H9 (cell line): ENCODE results near the gene ACTL6B. TPM values are rescaled to one million over a fixed set of nuclear protein-coding genes. Genes with fewer than 3 reads are reported as not detected.
A peak's percentile ranks its signal among the peaks of the same experiment; 100 is the strongest.

Source experiments
- DNase-seq: peaks from one replicate; pipeline ENCODE4 v3.0.0-alpha.2; 2017
- H2AFZ ChIP-seq: one replicate; pipeline ENCODE4 v1.6.1; 2013; ENCODE audit warnings: mild to moderate bottlenecking, low read length, control low read depth, moderate library complexity
- H2AK5ac ChIP-seq: 2 replicates; pipeline ENCODE4 v1.6.1; 2013; ENCODE audit warnings: low read length, control low read depth, mixed read lengths; ENCODE audit not compliant: insufficient read length
- H2BK120ac ChIP-seq: one replicate; pipeline ENCODE4 v1.6.1; 2013; ENCODE audit warnings: low read depth, mild to moderate bottlenecking, low read length, control low read depth, inconsistent platforms; ENCODE audit not compliant: poor library complexity, severe bottlenecking
- H2BK12ac ChIP-seq: 2 replicates; pipeline ENCODE4 v1.6.1; 2013; ENCODE audit warnings: low read length, control low read depth, mixed read lengths, low read depth; ENCODE audit not compliant: insufficient read length
- H2BK15ac ChIP-seq: 2 replicates; pipeline ENCODE4 v1.6.1; 2013; ENCODE audit warnings: low read depth, low read length, control low read depth
- H2BK20ac ChIP-seq: one replicate; pipeline ENCODE4 v1.6.1; 2013; ENCODE audit warnings: low read depth, mild to moderate bottlenecking, low read length, control low read depth, inconsistent platforms; ENCODE audit not compliant: poor library complexity, severe bottlenecking
- H2BK5ac ChIP-seq: 2 replicates; pipeline ENCODE4 v1.6.1; 2013; ENCODE audit warnings: low read length, control low read depth, mixed read lengths; ENCODE audit not compliant: insufficient read length
- H3K14ac ChIP-seq: 2 replicates; pipeline ENCODE4 v1.6.1; 2013; ENCODE audit warnings: low read length, control low read depth; ENCODE audit not compliant: insufficient read depth
- H3K18ac ChIP-seq: 2 replicates; pipeline ENCODE4 v1.6.1; 2013; ENCODE audit warnings: low read depth, mild to moderate bottlenecking, mixed read lengths, low read length, control low read depth; ENCODE audit not compliant: insufficient read length
- H3K23ac ChIP-seq: 2 replicates; pipeline ENCODE4 v1.6.1; 2013; ENCODE audit warnings: low read length, control low read depth, mixed read lengths, low read depth; ENCODE audit not compliant: insufficient read length
- H3K23me2 ChIP-seq: 2 replicates; pipeline ENCODE4 v1.6.1; 2013; ENCODE audit warnings: low read depth, mild to moderate bottlenecking, mixed read lengths, low read length, control low read depth; ENCODE audit not compliant: insufficient read length, poor library complexity, severe bottlenecking
- H3K27ac ChIP-seq: 2 replicates; pipeline ENCODE4 v1.5.1; 2013; ENCODE audit warnings: low read length, control low read depth, mixed read lengths, low read depth; ENCODE audit not compliant: insufficient read length
- H3K27me3 ChIP-seq: 2 replicates; pipeline ENCODE4 v1.6.1; 2013; ENCODE audit warnings: low read length, control low read depth, inconsistent platforms; ENCODE audit not compliant: insufficient read depth
- H3K4ac ChIP-seq: 2 replicates; pipeline ENCODE4 v1.6.1; 2013; ENCODE audit warnings: low read depth, mild to moderate bottlenecking, control low read depth, inconsistent platforms, low read length, moderate library complexity
- H3K4me1 ChIP-seq: 2 replicates; pipeline ENCODE4 v1.6.1; 2013; ENCODE audit warnings: low read length, control low read depth, inconsistent platforms; ENCODE audit not compliant: insufficient read depth
- H3K4me2 ChIP-seq: 2 replicates; pipeline ENCODE4 v1.6.1; 2013; ENCODE audit warnings: low read length, control low read depth, mixed read lengths; ENCODE audit not compliant: insufficient read length, insufficient read depth
- H3K56ac ChIP-seq: 2 replicates; pipeline ENCODE4 v1.6.1; 2013; ENCODE audit warnings: low read depth, mild to moderate bottlenecking, mixed read lengths, low read length, control low read depth; ENCODE audit not compliant: insufficient read length
- H3K79me1 ChIP-seq: 2 replicates; pipeline ENCODE4 v1.6.1; 2013; ENCODE audit warnings: low read depth, mild to moderate bottlenecking, moderate library complexity, low read length, control low read depth, inconsistent platforms; ENCODE audit not compliant: insufficient read depth, poor library complexity, severe bottlenecking
- H3K79me2 ChIP-seq: 2 replicates; pipeline ENCODE4 v1.6.1; 2013; ENCODE audit warnings: low read length, control low read depth, inconsistent platforms; ENCODE audit not compliant: insufficient read depth
- H3K9ac ChIP-seq: 2 replicates; pipeline ENCODE4 v1.6.1; 2013; ENCODE audit warnings: low read length, control low read depth, mixed read lengths; ENCODE audit not compliant: insufficient read length; ENCODE audit errors: extremely low read depth
- H3K9me3 ChIP-seq: one replicate; pipeline ENCODE4 v1.6.1; 2013; ENCODE audit warnings: low read depth, low read length, inconsistent platforms; ENCODE audit not compliant: control insufficient read depth
- H3T11ph ChIP-seq: one replicate; pipeline ENCODE4 v1.6.1; 2013; ENCODE audit warnings: mild to moderate bottlenecking, low read length, control low read depth, inconsistent platforms
- H4K20me1 ChIP-seq: one replicate; pipeline ENCODE4 v1.6.1; 2013; ENCODE audit not compliant: control insufficient read depth, insufficient read length, insufficient read depth
- H4K5ac ChIP-seq: 2 replicates; pipeline ENCODE4 v1.6.1; 2013; ENCODE audit warnings: low read depth, mild to moderate bottlenecking, mixed read lengths, low read length, control low read depth; ENCODE audit not compliant: insufficient read length
- H4K8ac ChIP-seq: replicated peaks from 2 replicates; pipeline ENCODE4 v1.6.1; 2013; ENCODE audit warnings: low read length, control low read depth, mixed read lengths, low read depth; ENCODE audit not compliant: insufficient read length
- H4K91ac ChIP-seq: 2 replicates; pipeline ENCODE4 v1.6.1; 2013; ENCODE audit warnings: low read depth, mild to moderate bottlenecking, moderate library complexity, mixed read lengths, low read length, control low read depth; ENCODE audit not compliant: insufficient read length
- H3K27ac Mint-ChIP-seq, 3 experiments: 2 replicates in 2 of 3; 3 replicates in 1 of 3; pipeline ENCODE4 v1.8.0; 2020 to 2021; ENCODE audit warnings: mixed read lengths in 3 of 3, mild to moderate bottlenecking in 1 of 3, moderate library complexity in 1 of 3
- H3K27me3 Mint-ChIP-seq: 2 replicates; pipeline ENCODE4 v1.8.0; 2021; ENCODE audit warnings: low read depth, mild to moderate bottlenecking, moderate library complexity, mixed read lengths
- H3K36me3 Mint-ChIP-seq, 3 experiments: 2 replicates in 2 of 3; 3 replicates in 1 of 3; pipeline ENCODE4 v1.8.0; 2020 to 2021; ENCODE audit warnings: low read depth in 3 of 3, mixed read lengths in 3 of 3; ENCODE audit not compliant: insufficient read depth in 1 of 3
- H3K4me1 Mint-ChIP-seq, 2 experiments: 2 replicates each; pipeline ENCODE4 v1.8.0; 2020; ENCODE audit warnings: mixed read lengths in 2 of 2
- H3K4me3 Mint-ChIP-seq, 2 experiments: 2 replicates in 1 of 2; 3 replicates in 1 of 2; pipeline ENCODE4 v1.8.0; 2020 to 2021; ENCODE audit warnings: mild to moderate bottlenecking in 2 of 2, mixed read lengths in 2 of 2, moderate library complexity in 1 of 2
- H3K9me3 Mint-ChIP-seq, 2 experiments: 2 replicates in 1 of 2; 3 replicates in 1 of 2; pipeline ENCODE4 v1.8.0; 2020; ENCODE audit warnings: mild to moderate bottlenecking in 2 of 2, mixed read lengths in 2 of 2, moderate library complexity in 1 of 2
- WGBS: extraction: QIAGEN DNeasy Blood & Tissue Kit; methylation state at CpG from one replicate; pipeline ENCODE4 v1.1.7; 2013; ENCODE audit warnings: missing lambda C conversion rate, low lambda C conversion rate, mixed read lengths; ENCODE audit not compliant: insufficient read length; ENCODE audit errors: extremely low coverage; 5-methylcytosine and 5-hydroxymethylcytosine counted together
- total RNA-seq: library from RNA; stranded (reverse); gene quantifications from 2 replicates; pipeline ENCODE4 v1.2.1, GENCODE V29; 2021
- TF ChIP-seq, protein P1 (sequence below): fragments of 200-600 bp; sonication (generic); conservative IDR thresholded peaks from 3 replicates; pipeline ENCODE4 v1.8.0; 2021; ENCODE audit warnings: antibody characterized with exemption, mild to moderate bottlenecking

The ACTL6B gene
- total RNA-seq, 1 experiment from 2014 or later: 0.50 TPM

DNA sequence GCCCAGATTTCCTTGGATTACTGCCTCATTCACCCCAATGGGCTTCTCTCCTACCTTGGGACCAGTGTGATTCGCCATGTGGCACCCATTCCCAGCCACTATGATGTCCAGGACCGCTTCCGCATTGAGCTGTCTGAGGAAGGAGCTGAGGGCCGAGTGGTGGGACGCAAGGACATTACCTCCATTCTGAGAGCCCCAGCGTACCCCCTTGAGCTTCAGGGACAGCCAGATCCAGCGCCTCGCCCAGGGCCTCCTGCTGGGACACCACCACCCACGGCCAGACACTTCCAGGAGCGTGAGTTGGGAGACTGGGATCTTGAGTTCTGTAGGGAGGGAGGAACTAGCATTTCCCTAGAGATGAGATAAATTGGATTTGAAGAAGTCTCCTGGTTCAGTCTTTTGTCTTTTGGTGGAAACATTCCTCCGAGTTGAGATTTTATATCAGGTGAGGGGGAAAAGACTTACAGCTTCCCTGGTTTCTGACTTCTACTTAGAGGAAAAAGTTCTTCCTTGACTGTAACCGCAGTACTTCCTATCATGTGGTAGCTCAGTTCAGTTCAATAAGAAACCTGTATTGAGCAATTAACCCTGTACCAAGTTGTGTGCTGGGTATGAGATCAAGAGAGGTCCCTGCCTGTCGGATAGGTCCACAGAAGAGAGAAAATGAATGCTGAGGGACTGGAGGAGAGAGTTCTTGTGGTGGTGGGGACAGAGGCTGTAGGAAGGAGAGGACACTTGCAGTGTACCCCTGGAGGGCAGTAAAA is 42.7 kb downstream of the ACTL6B start:
- no peak overlapping the region for H2BK15ac ChIP-seq
- H3K79me2 ChIP-seq: no peaks in the 10 kb centered on the region

More for the DNA sequence above, 42.7 kb downstream of the ACTL6B start:
- H4K8ac ChIP-seq: no peak overlapping the region
- peak overlapping the region; percentile 61 for H3K4me2 ChIP-seq
- H3K27ac ChIP-seq: no peak overlapping the region
- DNase-seq: no peak
- no CpG with 5 or more reads among the region's 13 CpGs for WGBS
- H3K18ac ChIP-seq: no peak overlapping the region
- H3K56ac ChIP-seq: no peak overlapping the region
- no peak overlapping the region for H2AFZ ChIP-seq
- H3K4me1 Mint-ChIP-seq: peaks cover 7 to 9% of the 10 kb centered on the region in 2 experiments
- H2AK5ac ChIP-seq: no peak overlapping the region
- H3K27me3 ChIP-seq: no peaks in the 10 kb centered on the region
- H3K9me3 ChIP-seq: no peaks in the 10 kb centered on the region
- H3K4ac ChIP-seq: no peak overlapping the region
- peak overlapping the region; percentile 93 to 97; a peak in 4 of 5 replicates for H3K4me3 Mint-ChIP-seq
- H3K9me3 Mint-ChIP-seq: no peaks in the 10 kb centered on the region; a peak in 1 of 5 replicates
- no peak overlapping the region for H2BK20ac ChIP-seq
- H3K23ac ChIP-seq: no peak overlapping the region
- no peak overlapping the region for H2BK120ac ChIP-seq
- peak overlapping the region in 1 of 3 experiments; percentile 46; a peak in 2 of 7 replicates for H3K27ac Mint-ChIP-seq
- H3K36me3 Mint-ChIP-seq: peaks cover 0 to 4% (median 0%) of the 10 kb centered on the region in 3 experiments; a peak in 5 of 7 replicates
- peaks cover 2% of the 10 kb centered on the region for H3K23me2 ChIP-seq
- no peaks in the 10 kb centered on the region for H3K79me1 ChIP-seq
- H4K20me1 ChIP-seq: no peaks in the 10 kb centered on the region
- no peak overlapping the region for H2BK12ac ChIP-seq
- no peaks in the 10 kb centered on the region for H3K4me1 ChIP-seq
- no peak overlapping the region for H3K14ac ChIP-seq
- no peak overlapping the region for H3K9ac ChIP-seq
- no peak overlapping the region for H3T11ph ChIP-seq
- TF ChIP-seq, protein P1, sequence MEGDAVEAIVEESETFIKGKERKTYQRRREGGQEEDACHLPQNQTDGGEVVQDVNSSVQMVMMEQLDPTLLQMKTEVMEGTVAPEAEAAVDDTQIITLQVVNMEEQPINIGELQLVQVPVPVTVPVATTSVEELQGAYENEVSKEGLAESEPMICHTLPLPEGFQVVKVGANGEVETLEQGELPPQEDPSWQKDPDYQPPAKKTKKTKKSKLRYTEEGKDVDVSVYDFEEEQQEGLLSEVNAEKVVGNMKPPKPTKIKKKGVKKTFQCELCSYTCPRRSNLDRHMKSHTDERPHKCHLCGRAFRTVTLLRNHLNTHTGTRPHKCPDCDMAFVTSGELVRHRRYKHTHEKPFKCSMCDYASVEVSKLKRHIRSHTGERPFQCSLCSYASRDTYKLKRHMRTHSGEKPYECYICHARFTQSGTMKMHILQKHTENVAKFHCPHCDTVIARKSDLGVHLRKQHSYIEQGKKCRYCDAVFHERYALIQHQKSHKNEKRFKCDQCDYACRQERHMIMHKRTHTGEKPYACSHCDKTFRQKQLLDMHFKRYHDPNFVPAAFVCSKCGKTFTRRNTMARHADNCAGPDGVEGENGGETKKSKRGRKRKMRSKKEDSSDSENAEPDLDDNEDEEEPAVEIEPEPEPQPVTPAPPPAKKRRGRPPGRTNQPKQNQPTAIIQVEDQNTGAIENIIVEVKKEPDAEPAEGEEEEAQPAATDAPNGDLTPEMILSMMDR: peak; percentile 13; the same call in 1 of the 3 replicates
- no peak overlapping the region for H4K5ac ChIP-seq
- no peak overlapping the region for H4K91ac ChIP-seq
- no peaks in the 10 kb centered on the region; the same call in 1 of the 2 replicates for H3K27me3 Mint-ChIP-seq
- no peak overlapping the region for H2BK5ac ChIP-seq
